ENCODE data around the gene KCNJ13. TPM values are rescaled to one million over a fixed set of nuclear protein-coding genes. Genes with fewer than 3 reads are reported as not detected.

Gene KCNJ13
- total and polyA plus RNA-seq, 4 donors = 0.08 to 0.79 TPM; not detected in 2

DNA sequence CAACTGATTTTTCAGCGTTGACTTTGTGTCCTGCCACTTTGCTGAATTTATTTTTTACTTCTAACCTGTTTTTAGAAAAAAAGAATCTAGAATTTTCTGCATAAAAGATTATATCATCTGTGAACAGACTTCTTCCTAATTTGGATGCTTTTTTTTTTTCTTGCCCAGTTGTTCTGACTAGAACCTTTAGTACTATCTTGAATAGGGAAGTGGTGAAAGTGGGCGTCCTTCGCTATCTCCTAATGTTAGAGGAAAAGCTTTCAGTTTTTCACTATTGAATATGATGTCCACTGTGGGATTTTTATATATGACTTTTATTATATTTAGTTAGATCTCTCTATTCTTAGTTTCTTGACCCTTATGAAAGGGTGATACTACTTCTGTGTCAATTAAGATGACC, 25.7 kb upstream of the KCNJ13 start:
- Histone ChIP-seq H3K4me1 (ENCODE audit: control insufficient read depth in 4 of 4, insufficient read depth in 4 of 4, low read length in 3 of 4) (peaks cover 0 to 1% (median 0%) of the 10 kb centered on the region in 4 donors), H3K9ac (ENCODE audit: low read depth in 1 of 2, low read length in 2 of 2) (no peak overlapping the region), H3K36me3 (ENCODE audit: control insufficient read depth in 4 of 4, insufficient read depth in 3 of 4, low read depth in 1 of 4, low read length in 3 of 4) (peaks cover 8 to 16% (median 10%) of the 10 kb centered on the region in 4 donors), H3K9me3 (ENCODE audit: control insufficient read depth in 4 of 4, low read length in 3 of 4) (no peaks in the 10 kb centered on the region), H3K27ac (ENCODE audit: low read depth in 1 of 2, low read length in 2 of 2) (no peak overlapping the region), H3K27me3 (ENCODE audit: control insufficient read depth in 4 of 4, insufficient read depth in 4 of 4, low read length in 3 of 4) (no peaks in the 10 kb centered on the region), H3K4me3 (ENCODE audit: low read depth in 1 of 3, low read length in 3 of 3) (no peak overlapping the region)
- no peak for DNase-seq (ENCODE audit: low spot score)
- TF ChIP-seq RXRA (IDR thresholded peaks at IDR 0.05) = no peak
- no peak for TF ChIP-seq NR2F2 (IDR thresholded peaks at IDR 0.05)
- TF ChIP-seq GABPA (IDR thresholded peaks at IDR 0.05 in 1 of 2, conservative IDR thresholded peaks at IDR 0.05 in 1 of 2) = no peak
- TF ChIP-seq TAF1 (conservative IDR thresholded peaks at IDR 0.05) = no peak
- TF ChIP-seq YY1 (IDR thresholded peaks at IDR 0.05) = no peak
- no peak for TF ChIP-seq CTCF (IDR thresholded peaks at IDR 0.05; ENCODE audit: low read depth, low read length, missing input control)
- TF ChIP-seq MAX (IDR thresholded peaks at IDR 0.05) = no peak
- no peak for TF ChIP-seq RAD21 (IDR thresholded peaks at IDR 0.05)
- WGBS = 94% methylated on average over 3 of the region's 3 CpGs

GRCh38 chr2:232800166-232800565, 23.8 kb upstream of the KCNJ13 start:
- no peak overlapping the region for H3K9ac ChIP-seq (ENCODE audit: low read depth in 1 of 2, low read length in 2 of 2)
- no peak overlapping the region for H3K4me3 ChIP-seq (ENCODE audit: low read depth in 1 of 3, low read length in 3 of 3)
- DNase-seq (ENCODE audit: low spot score) = no peak
- no peaks in the 10 kb centered on the region for H3K27me3 ChIP-seq (ENCODE audit: control insufficient read depth in 4 of 4, insufficient read depth in 4 of 4, low read length in 3 of 4)
- no peak overlapping the region for H3K27ac ChIP-seq (ENCODE audit: low read depth in 1 of 2, low read length in 2 of 2)
- TF ChIP-seq JUND (IDR thresholded peaks at IDR 0.05) = no peak
- no peak for TF ChIP-seq YY1 (IDR thresholded peaks at IDR 0.05)
- no peak for TF ChIP-seq FOXA1 (IDR thresholded peaks at IDR 0.05)
- TF ChIP-seq RXRA (IDR thresholded peaks at IDR 0.05) = no peak
- TF ChIP-seq, protein P1, sequence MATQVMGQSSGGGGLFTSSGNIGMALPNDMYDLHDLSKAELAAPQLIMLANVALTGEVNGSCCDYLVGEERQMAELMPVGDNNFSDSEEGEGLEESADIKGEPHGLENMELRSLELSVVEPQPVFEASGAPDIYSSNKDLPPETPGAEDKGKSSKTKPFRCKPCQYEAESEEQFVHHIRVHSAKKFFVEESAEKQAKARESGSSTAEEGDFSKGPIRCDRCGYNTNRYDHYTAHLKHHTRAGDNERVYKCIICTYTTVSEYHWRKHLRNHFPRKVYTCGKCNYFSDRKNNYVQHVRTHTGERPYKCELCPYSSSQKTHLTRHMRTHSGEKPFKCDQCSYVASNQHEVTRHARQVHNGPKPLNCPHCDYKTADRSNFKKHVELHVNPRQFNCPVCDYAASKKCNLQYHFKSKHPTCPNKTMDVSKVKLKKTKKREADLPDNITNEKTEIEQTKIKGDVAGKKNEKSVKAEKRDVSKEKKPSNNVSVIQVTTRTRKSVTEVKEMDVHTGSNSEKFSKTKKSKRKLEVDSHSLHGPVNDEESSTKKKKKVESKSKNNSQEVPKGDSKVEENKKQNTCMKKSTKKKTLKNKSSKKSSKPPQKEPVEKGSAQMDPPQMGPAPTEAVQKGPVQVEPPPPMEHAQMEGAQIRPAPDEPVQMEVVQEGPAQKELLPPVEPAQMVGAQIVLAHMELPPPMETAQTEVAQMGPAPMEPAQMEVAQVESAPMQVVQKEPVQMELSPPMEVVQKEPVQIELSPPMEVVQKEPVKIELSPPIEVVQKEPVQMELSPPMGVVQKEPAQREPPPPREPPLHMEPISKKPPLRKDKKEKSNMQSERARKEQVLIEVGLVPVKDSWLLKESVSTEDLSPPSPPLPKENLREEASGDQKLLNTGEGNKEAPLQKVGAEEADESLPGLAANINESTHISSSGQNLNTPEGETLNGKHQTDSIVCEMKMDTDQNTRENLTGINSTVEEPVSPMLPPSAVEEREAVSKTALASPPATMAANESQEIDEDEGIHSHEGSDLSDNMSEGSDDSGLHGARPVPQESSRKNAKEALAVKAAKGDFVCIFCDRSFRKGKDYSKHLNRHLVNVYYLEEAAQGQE (IDR thresholded peaks at IDR 0.05) = no peak
- no peak for TF ChIP-seq EGR1 (IDR thresholded peaks at IDR 0.05; ENCODE audit: low read depth in 2 of 2)
- TF ChIP-seq, protein P2, sequence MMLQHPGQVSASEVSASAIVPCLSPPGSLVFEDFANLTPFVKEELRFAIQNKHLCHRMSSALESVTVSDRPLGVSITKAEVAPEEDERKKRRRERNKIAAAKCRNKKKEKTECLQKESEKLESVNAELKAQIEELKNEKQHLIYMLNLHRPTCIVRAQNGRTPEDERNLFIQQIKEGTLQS (IDR thresholded peaks at IDR 0.05) = no peak
- no peak for TF ChIP-seq FOXA2 (IDR thresholded peaks at IDR 0.05)
- TF ChIP-seq CTCF (IDR thresholded peaks at IDR 0.05; ENCODE audit: low read depth, low read length, missing input control) = no peak
- TF ChIP-seq TAF1 (conservative IDR thresholded peaks at IDR 0.05) = no peak
- no peak for TF ChIP-seq MAX (IDR thresholded peaks at IDR 0.05)
- TF ChIP-seq SP1 (IDR thresholded peaks at IDR 0.05) = no peak
- no peak for TF ChIP-seq RAD21 (IDR thresholded peaks at IDR 0.05)
- TF ChIP-seq HNF4G (IDR thresholded peaks at IDR 0.05) = no peak
- no peak for TF ChIP-seq HNF4A (conservative IDR thresholded peaks at IDR 0.05)
- no peak for TF ChIP-seq GABPA (IDR thresholded peaks at IDR 0.05 in 1 of 2, conservative IDR thresholded peaks at IDR 0.05 in 1 of 2)
- no peak for TF ChIP-seq ZBTB33 (IDR thresholded peaks at IDR 0.05)
- H3K4me1 ChIP-seq (ENCODE audit: control insufficient read depth in 4 of 4, insufficient read depth in 4 of 4, low read length in 3 of 4) = peaks cover 0 to 1% (median 0%) of the 10 kb centered on the region in 4 donors
- H3K36me3 ChIP-seq (ENCODE audit: control insufficient read depth in 4 of 4, insufficient read depth in 3 of 4, low read depth in 1 of 4, low read length in 3 of 4) = peaks cover 2 to 22% (median 14%) of the 10 kb centered on the region in 4 donors
- WGBS = 62% methylated on average over 2 of the region's 2 CpGs
- no peaks in the 10 kb centered on the region for H3K9me3 ChIP-seq (ENCODE audit: control insufficient read depth in 4 of 4, low read length in 3 of 4)
